K562 (cell line): ENCODE data around the gene CLIP1. TPM values are rescaled to one million over a fixed set of nuclear protein-coding genes. Genes with fewer than 3 reads are reported as not detected.

Experiments
- ATAC-seq: fragments of 200-7000 bp; cut with Tn5 transposase; 3 replicates; pipeline ENCODE4 v1.9.1; 2020; ENCODE audit warnings: moderate library complexity
- BruUV-seq: library from RNA; stranded (reverse); fragments of 400-500 nt; replicated peaks from 2 replicates; lab custom pipeline; 2021; lab: Mats Ljungman, UMichigan
- CTCF ChIA-PET: fragments of 300-600 bp; formaldehyde crosslinking; extraction: SDS; loops from one replicate; lab custom pipeline; 2021; ENCODE audit warnings: low intra/inter-chr PET ratio; lab: Yijun Ruan, JAX
- POLR2A ChIA-PET: fragments of 300-600, 350-650 bp; sonication (Branson Sonifier 250); formaldehyde crosslinking; extraction: SDS; loops from one replicate; lab custom pipeline; 2021; ENCODE audit warnings: antibody characterized with exemption, inconsistent platforms; lab: Yijun Ruan, JAX
- DNase-seq, 4 experiments: peaks; one replicate each; pipeline versions ENCODE4 v3.0.0 to v3.0.0-alpha.2; 2011 to 2018; ENCODE audit warnings: low spot score in 3 of 4, mixed read lengths in 3 of 4; ENCODE audit errors: extremely low read depth in 1 of 4
- FAIRE-seq: peaks from 2 replicates; lab custom pipeline; 2011; peaks lifted over from hg19 to GRCh38; lab: Jason Lieb, UNC
- H2AFZ ChIP-seq: 2 replicates; pipeline ENCODE4 v1.6.0; 2011; ENCODE audit warnings: low read depth, low read length, control low read depth, inconsistent platforms
- H3K27ac ChIP-seq: fragments of 200-600 bp; 3 replicates; pipeline ENCODE4 v1.8.0; 2011; ENCODE audit warnings: low read depth, mild to moderate bottlenecking, control low read depth, inconsistent platforms, low read length, moderate library complexity, mixed read lengths; ENCODE audit errors: extremely low read depth
- H3K27me3 ChIP-seq, 2 experiments: fragments of 300-600 bp in 1 of 2; 2 replicates in 1 of 2; 3 replicates in 1 of 2; pipeline versions ENCODE4 v1.6.0 to v1.8.0; 2011; ENCODE audit warnings: inconsistent platforms in 2 of 2, low read length in 2 of 2, mild to moderate bottlenecking in 1 of 2, mixed read lengths in 1 of 2, moderate library complexity in 1 of 2; ENCODE audit not compliant: control insufficient read depth in 2 of 2, insufficient read depth in 2 of 2
- H3K36me3 ChIP-seq: fragments of 300-600 bp; 3 replicates; pipeline ENCODE4 v1.8.0; 2011; ENCODE audit warnings: mild to moderate bottlenecking, low read length, inconsistent platforms; ENCODE audit not compliant: control insufficient read depth, insufficient read depth
- H3K4me1 ChIP-seq, 2 experiments: fragments of 200-600 bp in 1 of 2; replicated peaks in 1 of 2; 2 replicates in 1 of 2; 3 replicates in 1 of 2; pipeline versions ENCODE4 v1.5.1 to v1.8.0; 2011; ENCODE audit warnings: inconsistent platforms in 2 of 2, low read length in 2 of 2, mild to moderate bottlenecking in 1 of 2, mixed read lengths in 1 of 2, moderate library complexity in 1 of 2; ENCODE audit not compliant: control insufficient read depth in 2 of 2, insufficient read depth in 2 of 2
- H3K4me2 ChIP-seq: 2 replicates; pipeline ENCODE4 v1.6.1; 2011; ENCODE audit warnings: low read length, control low read depth, inconsistent platforms, mixed read lengths; ENCODE audit not compliant: insufficient read depth
- H3K4me3 ChIP-seq: fragments of 200-600 bp; sonication (generic), shearing (Covaris generic); 2 replicates; pipeline ENCODE4 v1.5.1; 2016; ENCODE audit warnings: control low read depth, inconsistent platforms
- H3K79me2 ChIP-seq: fragments of 200-600 bp; 3 replicates; pipeline ENCODE4 v1.8.0; 2011; ENCODE audit warnings: low read length, inconsistent platforms; ENCODE audit not compliant: control insufficient read depth, insufficient read depth
- H3K9ac ChIP-seq, 2 experiments: 2 replicates each; pipeline versions ENCODE4 v1.6.0 to v1.6.1; 2011; ENCODE audit warnings: low read depth in 2 of 2, low read length in 2 of 2, control low read depth in 1 of 2, inconsistent platforms in 1 of 2, mild to moderate bottlenecking in 1 of 2, mixed read lengths in 1 of 2; ENCODE audit not compliant: insufficient read depth in 1 of 2
- H3K9me1 ChIP-seq: one replicate; pipeline ENCODE4 v1.6.0; 2011; ENCODE audit warnings: inconsistent platforms, mild to moderate bottlenecking, low read length, moderate library complexity; ENCODE audit not compliant: control insufficient read depth, insufficient read depth
- H3K9me3 ChIP-seq: replicated peaks from 2 replicates; pipeline ENCODE4 v1.5.1; 2011; ENCODE audit warnings: low read depth, low read length, inconsistent platforms; ENCODE audit not compliant: control insufficient read depth, insufficient read depth
- H4K20me1 ChIP-seq: replicated peaks from 2 replicates; pipeline ENCODE4 v1.6.1; 2011; ENCODE audit warnings: low read length, inconsistent platforms, mixed read lengths; ENCODE audit not compliant: control insufficient read depth, insufficient read depth
- CBFA2T2 ChIP-seq: fragments of 450-650 bp; conservative IDR thresholded peaks from 2 replicates; pipeline ENCODE4 v1.6.1; 2017; ENCODE audit warnings: mild to moderate bottlenecking
- CBX3 ChIP-seq, 2 experiments: IDR thresholded peaks; 1 replicate in 1 of 2; 2 replicates in 1 of 2; pipeline ENCODE4 v1.6.1; 2012; ENCODE audit warnings: inconsistent platforms in 2 of 2, low read length in 2 of 2, borderline replicate concordance in 1 of 2, control low read depth in 1 of 2
- NCOA1 ChIP-seq: fragments of 450-650 bp; IDR thresholded peaks from 2 replicates; pipeline ENCODE4 v1.6.1; 2016; ENCODE audit warnings: low read depth
- RUNX1 ChIP-seq: sonication (generic); IDR thresholded peaks from 2 replicates; pipeline ENCODE4 v1.6.1; 2016; ENCODE audit warnings: antibody characterized with exemption, low read depth
- SIX5 ChIP-seq, 2 experiments: IDR thresholded peaks; 2 replicates each; pipeline ENCODE4 v1.6.1; 2011; ENCODE audit warnings: low read length in 2 of 2, borderline replicate concordance in 1 of 2, low read depth in 1 of 2, mild to moderate bottlenecking in 1 of 2, moderate library complexity in 1 of 2; ENCODE audit not compliant: insufficient read depth in 1 of 2
- ZBTB40 ChIP-seq, 2 experiments: fragments of 450-650 bp in 1 of 2; sonication (generic) in 1 of 2; formaldehyde crosslinking in 1 of 2; IDR thresholded peaks; 2 replicates each; pipeline versions ENCODE4 v1.7.1 to v1.9.0; 2016 to 2022; ENCODE audit warnings: inconsistent platforms in 1 of 2, mild to moderate bottlenecking in 1 of 2, missing genetic modification reagents in 1 of 2
- ZNF449 ChIP-seq: fragments of 250-450 bp; sonication (Bioruptor Pico); IDR thresholded peaks from 2 replicates; pipeline ENCODE4 v1.8.0; 2022; ENCODE audit warnings: moderate library complexity, mild to moderate bottlenecking, inconsistent platforms
- ZNF511 ChIP-seq: sonication (generic); formaldehyde crosslinking; IDR thresholded peaks from 2 replicates; pipeline ENCODE4 v1.8.0; 2022; ENCODE audit warnings: mild to moderate bottlenecking, missing genetic modification reagents
- ZNF57 ChIP-seq: fragments of 450-650 bp; formaldehyde crosslinking; IDR thresholded peaks from 2 replicates; pipeline ENCODE4 v1.4.0; 2020; ENCODE audit warnings: mild to moderate bottlenecking, moderate library complexity
- WGBS: fragments of 100-300 bp; shearing (Covaris generic); methylation state at CpG from one replicate; pipeline ENCODE4 v1.1.6; 2016; ENCODE audit warnings: low coverage, mixed read lengths; ENCODE audit not compliant: insufficient coverage; ENCODE audit errors: missing lambda C conversion rate; 5-methylcytosine and 5-hydroxymethylcytosine counted together
- in situ Hi-C: fragments of 300-500 bp; cut with MboI; formaldehyde crosslinking; loops from 4 replicates; pipeline ENCODE4 v1.15.0; 2018; ENCODE audit warnings: inconsistent platforms, mixed read lengths
- intact Hi-C: fragments of 100-400 bp; cut with micrococcal nuclease; formaldehyde crosslinking; loops from 2 replicates; pipeline ENCODE4 v1.14.2; 2022
- polyA plus RNA-seq, 8 experiments: library from polyadenylated mRNA; depleted of rRNA in 4 of 8; stranded (reverse) in 5 of 8; unstranded in 3 of 8; fragments of >200 nt; fragmentation: Nextera tagmentation in 2 of 8; fragmentation: Illumina TruSeq in 1 of 8; extraction: Ambion mirVana in 2 of 8; extraction: Trizol in 1 of 8; gene quantifications; 2 replicates each; pipeline versions ENCODE4 v1.2.1 to v1.2.3, GENCODE V29; 2011 to 2014; ENCODE audit warnings: inconsistent platforms in 1 of 8, missing spikeins in 1 of 8
- total RNA-seq, 7 experiments: library from RNA; depleted of rRNA in 6 of 7; stranded (reverse); fragments of >200 nt in 6 of 7; fragmentation: Illumina TruSeq in 2 of 7; extraction: Trizol in 2 of 7; gene quantifications; 2 replicates each; pipeline versions ENCODE4 v1.2.1 to v1.2.3, GENCODE V29; 2011 to 2021; ENCODE audit warnings: low replicate concordance in 1 of 7

The CLIP1 gene
- total and polyA plus RNA-seq, 9 of the 15 experiments (the other 6 are each of a cell fraction or from before 2014, with no cell fraction given), result 5.8 to 33.9 (median 27.6) TPM

GRCh38 chr12:122291431-122291830 is 131.0 kb downstream of the CLIP1 start (continued):
- no peak for TF ChIP-seq ZNF449 (CRISPR knock-in tag)

DNA sequence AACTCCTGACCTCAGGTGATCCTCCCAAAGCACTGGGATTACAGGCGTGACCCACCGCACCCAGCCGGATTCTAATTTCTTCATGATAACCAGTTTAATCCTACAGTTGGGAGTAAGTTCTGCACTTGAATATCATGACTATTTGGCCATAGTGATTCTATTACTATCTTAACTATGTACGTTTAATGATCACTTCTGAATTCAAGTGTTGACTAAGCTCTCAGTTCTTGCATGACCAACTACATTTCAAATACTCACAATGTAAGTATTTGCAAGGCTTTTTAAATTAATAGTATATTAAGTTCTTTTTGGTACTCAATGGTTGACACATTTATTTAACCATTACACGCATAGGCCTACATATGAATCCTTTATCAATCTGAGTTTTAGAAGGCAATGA is 138.8 kb downstream of the CLIP1 start:
- Histone ChIP-seq H3K4me2 (no peak overlapping the region), H2AFZ (no peak overlapping the region), H3K27me3 (no peaks in the 10 kb centered on the region), H3K27ac (no peak overlapping the region), H3K9me3 (no peaks in the 10 kb centered on the region), H3K4me1 (peaks cover 15 to 21% of the 10 kb centered on the region in 2 experiments), H3K36me3 (peaks cover 13% of the 10 kb centered on the region; the same call in 1 of the 3 replicates), H3K9ac (no peak overlapping the region), H3K9me1 (no peaks in the 10 kb centered on the region), H3K4me3 (no peak overlapping the region), H4K20me1 (no peaks in the 10 kb centered on the region), H3K79me2 (no peaks in the 10 kb centered on the region)
- WGBS, result 94% methylated on average over 5 of the region's 5 CpGs
- BruUV-seq, result no TSS peak
- CTCF ChIA-PET, result no interaction called here
- in situ Hi-C loops, result no loop called here
- FAIRE-seq (no peak), DNase-seq (no peak), ATAC-seq (no peak)
- intact Hi-C loops, result no loop called here
- POLR2A ChIA-PET, result interaction anchor here (0.9 kb wide), 1 partner anchor 33 kb away, joined by 3 read pairs; no protein-coding TSS in a partner anchor
- TF ChIP-seq ZBTB40 (IDR thresholded peaks at IDR 0.05) (no peak), ZBTB40 (CRISPR knock-in tag; IDR thresholded peaks at IDR 0.05) (no peak), CBX3 (IDR thresholded peaks at IDR 0.05; ENCODE audit: borderline replicate concordance in 1 of 2, low read length in 2 of 2) (no peak), SIX5 (IDR thresholded peaks at IDR 0.05; ENCODE audit: borderline replicate concordance in 1 of 2, insufficient read depth in 1 of 2, low read depth in 1 of 2, low read length in 2 of 2) (no peak), RUNX1 (no peak), ZNF57 (CRISPR knock-in tag) (no peak), CBFA2T2 (no peak), ZNF511 (no peak), NCOA1 (no peak)
